B cell (primary cell): ENCODE data around the gene RPS21. TPM values are rescaled to one million over a fixed set of nuclear protein-coding genes. Genes with fewer than 3 reads are reported as not detected.

Experiments
- ATAC-seq: fragments of 200-7000 bp; cut with Tn5 transposase; one replicate; pipeline ENCODE4 v1.10.0; 2021; ENCODE audit warnings: low read depth, mild to moderate bottlenecking, moderate number of reproducible peaks, moderate library complexity
- CTCF ChIA-PET: fragments of 350-600 bp; sonication (Branson Sonifier 250); formaldehyde crosslinking; loops from one replicate; lab custom pipeline; 2021; ENCODE audit warnings: antibody characterized with exemption, inconsistent platforms; lab: Charles Lee
- POLR2A ChIA-PET: fragments of 350-600 bp; sonication (Branson Sonifier 250); formaldehyde crosslinking; loops from one replicate; lab custom pipeline; 2021; ENCODE audit warnings: antibody characterized with exemption; lab: Charles Lee
- DNase-seq: peaks from one replicate; pipeline ENCODE4 v3.0.0; 2013
- H2AFZ ChIP-seq: 2 replicates; pipeline ENCODE4 v1.6.1; 2012; ENCODE audit warnings: mild to moderate bottlenecking, low read depth, low read length; ENCODE audit not compliant: insufficient read depth, poor library complexity, severe bottlenecking
- H3K27ac ChIP-seq, 2 donors: 1 replicate in 1 of 2; 2 replicates in 1 of 2; pipeline ENCODE4 v1.5.1; 2012 to 2013; ENCODE audit warnings: low read length in 2 of 2, mild to moderate bottlenecking in 2 of 2, moderate library complexity in 1 of 2
- H3K27me3 ChIP-seq, 4 experiments: fragments of 200-600 bp in 1 of 4; sonication (generic) in 1 of 4; replicated peaks in 1 of 4; 1 replicate in 2 of 4; 2 replicates in 2 of 4; pipeline versions ENCODE4 v1.6.1 to v1.7.0; 2013 to 2016; ENCODE audit warnings: low read length in 3 of 4, mild to moderate bottlenecking in 2 of 4, mixed read lengths in 1 of 4, moderate library complexity in 1 of 4; ENCODE audit not compliant: insufficient read depth in 4 of 4, control insufficient read depth in 3 of 4; ENCODE audit errors: control extremely low read depth in 1 of 4
- H3K36me3 ChIP-seq, 2 experiments: replicated peaks in 1 of 2; 1 replicate in 1 of 2; 2 replicates in 1 of 2; pipeline versions ENCODE4 v1.6.1 to v1.7.1; 2013; ENCODE audit warnings: low read length in 1 of 2; ENCODE audit not compliant: insufficient read depth in 2 of 2, control insufficient read depth in 1 of 2; ENCODE audit errors: control extremely low read depth in 1 of 2, extremely low read depth in 1 of 2
- H3K4me1 ChIP-seq, 2 donors: fragments of 200-600 bp in 1 of 2; sonication (generic) in 1 of 2; 1 replicate in 1 of 2; 2 replicates in 1 of 2; pipeline versions ENCODE4 v1.5.1 to v1.6.1; 2013 to 2017; ENCODE audit warnings: low read length in 2 of 2; ENCODE audit not compliant: control insufficient read depth in 2 of 2, insufficient read depth in 2 of 2
- H3K4me2 ChIP-seq: replicated peaks from 2 replicates; pipeline ENCODE3; 2012; ENCODE audit warnings: mild to moderate bottlenecking, low read depth, low read length; ENCODE audit not compliant: poor library complexity, severe bottlenecking
- H3K4me3 ChIP-seq, 5 experiments: fragments of 200-600 bp in 1 of 5; sonication (generic) in 1 of 5; 1 replicate in 3 of 5; 2 replicates in 2 of 5; pipeline versions ENCODE4 v1.5.1 to v1.7.0; 2011 to 2016; ENCODE audit warnings: low read length in 4 of 5, mild to moderate bottlenecking in 4 of 5, low read depth in 2 of 5, control low read depth in 1 of 5, moderate library complexity in 1 of 5; ENCODE audit not compliant: insufficient read depth in 1 of 5; ENCODE audit errors: control extremely low read depth in 1 of 5, extremely low read depth in 1 of 5
- H3K79me2 ChIP-seq: fragments of 200-600 bp; sonication (generic); one replicate; pipeline ENCODE4 v1.6.0; 2016; ENCODE audit warnings: low read length; ENCODE audit not compliant: control insufficient read depth, insufficient read depth
- H3K9ac ChIP-seq: fragments of 200-600 bp; sonication (generic); 2 replicates; pipeline ENCODE4 v1.6.1; 2017; ENCODE audit warnings: mild to moderate bottlenecking, low read length, moderate library complexity
- H3K9me3 ChIP-seq, 3 donors: one replicate each; pipeline versions ENCODE4 v1.6.1 to v1.7.1; 2013; ENCODE audit warnings: low read length in 2 of 3; ENCODE audit not compliant: control insufficient read depth in 2 of 3, insufficient read depth in 1 of 3; ENCODE audit errors: control extremely low read depth in 1 of 3
- H4K20me1 ChIP-seq: 2 replicates; pipeline ENCODE4 v1.6.0; 2012; ENCODE audit warnings: mild to moderate bottlenecking, low read length; ENCODE audit not compliant: insufficient read depth, control insufficient read depth, poor library complexity, severe bottlenecking
- H3K27ac Mint-ChIP-seq: one replicate; pipeline ENCODE4 v1.8.0; 2021; ENCODE audit warnings: mixed read lengths
- H3K27me3 Mint-ChIP-seq: one replicate; pipeline ENCODE4 v1.8.0; 2021; ENCODE audit warnings: mixed read lengths
- H3K4me1 Mint-ChIP-seq: one replicate; pipeline ENCODE4 v1.8.0; 2021; ENCODE audit warnings: mixed read lengths
- H3K4me3 Mint-ChIP-seq: one replicate; pipeline ENCODE4 v1.8.0; 2021; ENCODE audit warnings: mixed read lengths
- H3K9me3 Mint-ChIP-seq: one replicate; pipeline ENCODE4 v1.8.0; 2022; ENCODE audit warnings: mixed read lengths; ENCODE audit not compliant: insufficient read depth
- CTCF ChIP-seq: fragments of 200-600 bp; IDR thresholded peaks from one replicate; pipeline ENCODE4 v1.8.0; 2022; ENCODE audit warnings: antibody characterized with exemption, mild to moderate bottlenecking
- EZH2 ChIP-seq: IDR thresholded peaks from 2 replicates; pipeline ENCODE4 v1.6.1; 2012; ENCODE audit warnings: borderline replicate concordance, low read depth, mild to moderate bottlenecking, moderate library complexity, low read length; ENCODE audit not compliant: insufficient read depth, poor library complexity, severe bottlenecking
- WGBS: methylation state at CpG from one replicate; pipeline ENCODE4 v1.1.5; 2013; ENCODE audit warnings: missing lambda C conversion rate; ENCODE audit not compliant: insufficient coverage; 5-methylcytosine and 5-hydroxymethylcytosine counted together
- intact Hi-C: fragments of 100-400 bp; cut with micrococcal nuclease; formaldehyde crosslinking; loops from one replicate; pipeline ENCODE4 v1.10.0; 2022
- polyA plus RNA-seq: library from polyadenylated mRNA; depleted of rRNA; stranded (reverse); fragments of >200 nt; gene quantifications from 2 replicates; pipeline ENCODE4 v1.2.3, GENCODE V29; 2012
- total RNA-seq, 2 donors: library from RNA; stranded (reverse); fragments of 120-200 nt in 1 of 2; gene quantifications; 1 replicate in 1 of 2; 2 replicates in 1 of 2; pipeline versions ENCODE4 v1.2.3 to v1.2.4, GENCODE V29; 2013 to 2022

Gene RPS21
- total and polyA plus RNA-seq, 2 donors (not counting 1 experiment from before 2014, with no cell fraction given) = 2,653 to 9,603 TPM

GRCh38 chr20:62429455-62430310 lies 42.8 kb downstream of the RPS21 start:
- H3K36me3 ChIP-seq = no peaks in the 10 kb centered on the region
- ATAC-seq (no peak), DNase-seq (no peak)
- peaks cover 29% of the 10 kb centered on the region for H3K27me3 Mint-ChIP-seq
- H3K4me3 Mint-ChIP-seq = no peak overlapping the region
- peaks cover 0 to 5% (median 0%) of the 10 kb centered on the region in 4 experiments for H3K27me3 ChIP-seq
- no peaks in the 10 kb centered on the region for H4K20me1 ChIP-seq
- no peak overlapping the region for H3K9ac ChIP-seq
- TF ChIP-seq CTCF = no peak
- no peak for TF ChIP-seq EZH2
- 89% methylated on average over 16 of the region's 23 CpGs for WGBS
- ChIA-PET POLR2A (no interaction called here), CTCF (interaction anchor here (0.9 kb wide), 1 partner anchor 28 kb away, joined by 3 read pairs; no protein-coding TSS in a partner anchor)
- H3K9me3 Mint-ChIP-seq = no peaks in the 10 kb centered on the region
- H3K4me3 ChIP-seq = no peak overlapping the region
- H2AFZ ChIP-seq = no peak overlapping the region
- no peaks in the 10 kb centered on the region for H3K79me2 ChIP-seq
- no peaks in the 10 kb centered on the region for H3K4me1 Mint-ChIP-seq
- peaks cover 0 to 7% (median 0%) of the 10 kb centered on the region in 3 donors for H3K9me3 ChIP-seq
- H3K4me1 ChIP-seq = no peaks in the 10 kb centered on the region
- intact Hi-C loops = no loop called here
- H3K27ac Mint-ChIP-seq = no peak overlapping the region
- no peak overlapping the region for H3K27ac ChIP-seq
- no peak overlapping the region for H3K4me2 ChIP-seq

- POLR2A ChIA-PET = no interaction called here
- 85% methylated on average over 5 of the region's 10 CpGs for WGBS
- peaks cover 0 to 7% (median 0%) of the 10 kb centered on the region in 4 experiments for H3K27me3 ChIP-seq
- H3K4me2 ChIP-seq = no peak overlapping the region
- no peaks in the 10 kb centered on the region for H3K4me1 ChIP-seq
- H3K9ac ChIP-seq = no peak overlapping the region
- no peak overlapping the region for H3K4me3 ChIP-seq
- Mint-ChIP-seq H3K27me3 (peaks cover 36% of the 10 kb centered on the region), H3K4me3 (no peak overlapping the region), H3K9me3 (no peaks in the 10 kb centered on the region), H3K27ac (no peak overlapping the region), H3K4me1 (no peaks in the 10 kb centered on the region)
- peaks cover 0 to 7% (median 0%) of the 10 kb centered on the region in 3 donors for H3K9me3 ChIP-seq
- no peak for DNase-seq
- TF ChIP-seq CTCF (no peak), EZH2 (no peak)
- intact Hi-C loops = no loop called here
- H3K79me2 ChIP-seq = no peaks in the 10 kb centered on the region
- no peaks in the 10 kb centered on the region for H3K36me3 ChIP-seq
- no peak for ATAC-seq
- CTCF ChIA-PET = no interaction called here
- H3K27ac ChIP-seq = no peak overlapping the region
- no peaks in the 10 kb centered on the region for H4K20me1 ChIP-seq
- H2AFZ ChIP-seq = no peak overlapping the region
These were observed 43.5 kb downstream of the RPS21 start for GRCh38 chr20:62430311-62430853.
